ENCODE measurements around the gene ABHD2.

- TF ChIP-seq, protein P1, sequence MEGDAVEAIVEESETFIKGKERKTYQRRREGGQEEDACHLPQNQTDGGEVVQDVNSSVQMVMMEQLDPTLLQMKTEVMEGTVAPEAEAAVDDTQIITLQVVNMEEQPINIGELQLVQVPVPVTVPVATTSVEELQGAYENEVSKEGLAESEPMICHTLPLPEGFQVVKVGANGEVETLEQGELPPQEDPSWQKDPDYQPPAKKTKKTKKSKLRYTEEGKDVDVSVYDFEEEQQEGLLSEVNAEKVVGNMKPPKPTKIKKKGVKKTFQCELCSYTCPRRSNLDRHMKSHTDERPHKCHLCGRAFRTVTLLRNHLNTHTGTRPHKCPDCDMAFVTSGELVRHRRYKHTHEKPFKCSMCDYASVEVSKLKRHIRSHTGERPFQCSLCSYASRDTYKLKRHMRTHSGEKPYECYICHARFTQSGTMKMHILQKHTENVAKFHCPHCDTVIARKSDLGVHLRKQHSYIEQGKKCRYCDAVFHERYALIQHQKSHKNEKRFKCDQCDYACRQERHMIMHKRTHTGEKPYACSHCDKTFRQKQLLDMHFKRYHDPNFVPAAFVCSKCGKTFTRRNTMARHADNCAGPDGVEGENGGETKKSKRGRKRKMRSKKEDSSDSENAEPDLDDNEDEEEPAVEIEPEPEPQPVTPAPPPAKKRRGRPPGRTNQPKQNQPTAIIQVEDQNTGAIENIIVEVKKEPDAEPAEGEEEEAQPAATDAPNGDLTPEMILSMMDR (conservative IDR thresholded peaks at IDR 0.05; ENCODE audit: low read length) = no peak
- TF ChIP-seq EZH2phosphoT487 (IDR thresholded peaks at IDR 0.05; ENCODE audit: borderline replicate concordance, low read depth, low read length) = no peak
Observed at GRCh38 chr15:89205991-89206585, 117.8 kb downstream of the ABHD2 start.

Data from OCI-LY7 (cell line).